K562 (cell line): Measurements from ENCODE around the gene ACKR3. TPM values are rescaled to one million over a fixed set of nuclear protein-coding genes. Genes with fewer than 3 reads are reported as not detected.

Experiments used
- ATAC-seq: fragments of 200-7000 bp; cut with Tn5 transposase; 3 replicates; pipeline ENCODE4 v1.9.1; 2020; ENCODE audit warnings: moderate library complexity
- BruUV-seq: library from RNA; stranded (reverse); fragments of 400-500 nt; replicated peaks from 2 replicates; lab custom pipeline; 2021; lab: Mats Ljungman, UMichigan
- CTCF ChIA-PET: fragments of 300-600 bp; formaldehyde crosslinking; extraction: SDS; loops from one replicate; lab custom pipeline; 2021; ENCODE audit warnings: low intra/inter-chr PET ratio; lab: Yijun Ruan, JAX
- POLR2A ChIA-PET: fragments of 300-600, 350-650 bp; sonication (Branson Sonifier 250); formaldehyde crosslinking; extraction: SDS; loops from one replicate; lab custom pipeline; 2021; ENCODE audit warnings: antibody characterized with exemption, inconsistent platforms; lab: Yijun Ruan, JAX
- DNase-seq, 4 experiments: peaks; one replicate each; pipeline versions ENCODE4 v3.0.0 to v3.0.0-alpha.2; 2011 to 2018; ENCODE audit warnings: low spot score in 3 of 4, mixed read lengths in 3 of 4; ENCODE audit errors: extremely low read depth in 1 of 4
- FAIRE-seq: peaks from 2 replicates; lab custom pipeline; 2011; peaks lifted over from hg19 to GRCh38; lab: Jason Lieb, UNC
- H2AFZ ChIP-seq: 2 replicates; pipeline ENCODE4 v1.6.0; 2011; ENCODE audit warnings: low read depth, low read length, control low read depth, inconsistent platforms
- H3K27ac ChIP-seq: fragments of 200-600 bp; 3 replicates; pipeline ENCODE4 v1.8.0; 2011; ENCODE audit warnings: low read depth, mild to moderate bottlenecking, control low read depth, inconsistent platforms, low read length, moderate library complexity, mixed read lengths; ENCODE audit errors: extremely low read depth
- H3K27me3 ChIP-seq, 2 experiments: fragments of 300-600 bp in 1 of 2; 2 replicates in 1 of 2; 3 replicates in 1 of 2; pipeline versions ENCODE4 v1.6.0 to v1.8.0; 2011; ENCODE audit warnings: inconsistent platforms in 2 of 2, low read length in 2 of 2, mild to moderate bottlenecking in 1 of 2, mixed read lengths in 1 of 2, moderate library complexity in 1 of 2; ENCODE audit not compliant: control insufficient read depth in 2 of 2, insufficient read depth in 2 of 2
- H3K36me3 ChIP-seq: fragments of 300-600 bp; 3 replicates; pipeline ENCODE4 v1.8.0; 2011; ENCODE audit warnings: mild to moderate bottlenecking, low read length, inconsistent platforms; ENCODE audit not compliant: control insufficient read depth, insufficient read depth
- H3K4me1 ChIP-seq, 2 experiments: fragments of 200-600 bp in 1 of 2; replicated peaks in 1 of 2; 2 replicates in 1 of 2; 3 replicates in 1 of 2; pipeline versions ENCODE4 v1.5.1 to v1.8.0; 2011; ENCODE audit warnings: inconsistent platforms in 2 of 2, low read length in 2 of 2, mild to moderate bottlenecking in 1 of 2, mixed read lengths in 1 of 2, moderate library complexity in 1 of 2; ENCODE audit not compliant: control insufficient read depth in 2 of 2, insufficient read depth in 2 of 2
- H3K4me2 ChIP-seq: 2 replicates; pipeline ENCODE4 v1.6.1; 2011; ENCODE audit warnings: low read length, control low read depth, inconsistent platforms, mixed read lengths; ENCODE audit not compliant: insufficient read depth
- H3K4me3 ChIP-seq: fragments of 200-600 bp; sonication (generic), shearing (Covaris generic); 2 replicates; pipeline ENCODE4 v1.5.1; 2016; ENCODE audit warnings: control low read depth, inconsistent platforms
- H3K79me2 ChIP-seq: fragments of 200-600 bp; 3 replicates; pipeline ENCODE4 v1.8.0; 2011; ENCODE audit warnings: low read length, inconsistent platforms; ENCODE audit not compliant: control insufficient read depth, insufficient read depth
- H3K9ac ChIP-seq, 2 experiments: 2 replicates each; pipeline versions ENCODE4 v1.6.0 to v1.6.1; 2011; ENCODE audit warnings: low read depth in 2 of 2, low read length in 2 of 2, control low read depth in 1 of 2, inconsistent platforms in 1 of 2, mild to moderate bottlenecking in 1 of 2, mixed read lengths in 1 of 2; ENCODE audit not compliant: insufficient read depth in 1 of 2
- H3K9me1 ChIP-seq: one replicate; pipeline ENCODE4 v1.6.0; 2011; ENCODE audit warnings: inconsistent platforms, mild to moderate bottlenecking, low read length, moderate library complexity; ENCODE audit not compliant: control insufficient read depth, insufficient read depth
- H3K9me3 ChIP-seq: replicated peaks from 2 replicates; pipeline ENCODE4 v1.5.1; 2011; ENCODE audit warnings: low read depth, low read length, inconsistent platforms; ENCODE audit not compliant: control insufficient read depth, insufficient read depth
- H4K20me1 ChIP-seq: replicated peaks from 2 replicates; pipeline ENCODE4 v1.6.1; 2011; ENCODE audit warnings: low read length, inconsistent platforms, mixed read lengths; ENCODE audit not compliant: control insufficient read depth, insufficient read depth
- CEBPG ChIP-seq, 3 experiments: fragments of 200-800 bp in 1 of 3; sonication (Bioruptor generic) in 1 of 3; sonication (generic) in 1 of 3; formaldehyde crosslinking in 1 of 3; IDR thresholded peaks in 2 of 3; conservative IDR thresholded peaks in 1 of 3; 2 replicates each; pipeline versions ENCODE4 v1.6.1 to v1.8.0; 2016 to 2022; ENCODE audit warnings: missing compliant biosample characterization in 2 of 3, missing genetic modification characterization in 2 of 3, mild to moderate bottlenecking in 1 of 3, missing genetic modification reagents in 1 of 3
- NFYB ChIP-seq: IDR thresholded peaks from 2 replicates; pipeline ENCODE4 v1.6.1; 2011; ENCODE audit warnings: mild to moderate bottlenecking, moderate library complexity; ENCODE audit not compliant: insufficient read length; ENCODE audit errors: extremely low read depth
- SMARCA4 ChIP-seq: fragments of 450-650 bp; IDR thresholded peaks from 2 replicates; pipeline ENCODE4 v1.6.1; 2016
- WGBS: fragments of 100-300 bp; shearing (Covaris generic); methylation state at CpG from one replicate; pipeline ENCODE4 v1.1.6; 2016; ENCODE audit warnings: low coverage, mixed read lengths; ENCODE audit not compliant: insufficient coverage; ENCODE audit errors: missing lambda C conversion rate; 5-methylcytosine and 5-hydroxymethylcytosine counted together
- in situ Hi-C: fragments of 300-500 bp; cut with MboI; formaldehyde crosslinking; loops from 4 replicates; pipeline ENCODE4 v1.15.0; 2018; ENCODE audit warnings: inconsistent platforms, mixed read lengths
- intact Hi-C: fragments of 100-400 bp; cut with micrococcal nuclease; formaldehyde crosslinking; loops from 2 replicates; pipeline ENCODE4 v1.14.2; 2022
- polyA plus RNA-seq, 8 experiments: library from polyadenylated mRNA; depleted of rRNA in 4 of 8; stranded (reverse) in 5 of 8; unstranded in 3 of 8; fragments of >200 nt; fragmentation: Nextera tagmentation in 2 of 8; fragmentation: Illumina TruSeq in 1 of 8; extraction: Ambion mirVana in 2 of 8; extraction: Trizol in 1 of 8; gene quantifications; 2 replicates each; pipeline versions ENCODE4 v1.2.1 to v1.2.3, GENCODE V29; 2011 to 2014; ENCODE audit warnings: inconsistent platforms in 1 of 8, missing spikeins in 1 of 8
- total RNA-seq, 7 experiments: library from RNA; depleted of rRNA in 6 of 7; stranded (reverse); fragments of >200 nt in 6 of 7; fragmentation: Illumina TruSeq in 2 of 7; extraction: Trizol in 2 of 7; gene quantifications; 2 replicates each; pipeline versions ENCODE4 v1.2.1 to v1.2.3, GENCODE V29; 2011 to 2021; ENCODE audit warnings: low replicate concordance in 1 of 7
- TF ChIP-seq, protein P1 (sequence below): fragments of 250-450 bp; sonication (Bioruptor Pico); IDR thresholded peaks from 2 replicates; pipeline ENCODE4 v1.5.0; 2020; ENCODE audit warnings: mild to moderate bottlenecking, borderline replicate concordance

Gene ACKR3
- total and polyA plus RNA-seq, 9 of the 15 experiments (the other 6 are each of a cell fraction or from before 2014, with no cell fraction given): 0.07 TPM; not detected in 8

DNA sequence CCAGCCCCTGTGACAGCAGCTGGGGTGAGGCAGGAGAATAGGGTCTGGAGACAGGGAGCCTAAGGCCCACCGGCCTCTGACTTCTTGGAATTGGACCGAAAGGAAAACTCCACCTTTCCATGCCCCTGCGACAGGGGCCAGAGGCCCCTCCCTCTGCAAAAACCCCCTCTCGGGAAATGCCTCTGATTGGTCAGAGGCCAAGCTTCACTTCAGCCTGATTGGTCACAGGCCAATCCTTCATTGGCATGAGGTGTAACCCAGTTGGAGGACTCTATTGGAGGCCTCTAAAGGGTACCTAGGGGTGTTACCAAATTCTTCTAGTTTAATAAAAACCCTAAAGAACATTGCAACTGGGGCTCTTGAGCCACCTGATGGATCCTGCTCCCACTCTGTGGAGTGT, 5.7 kb upstream of the ACKR3 start:
- in situ Hi-C loops (no loop called here), intact Hi-C loops (no loop called here)
- no peaks in the 10 kb centered on the region for H3K9me1 ChIP-seq
- H3K4me2 ChIP-seq: no peak overlapping the region
- no peaks in the 10 kb centered on the region for H3K4me1 ChIP-seq
- TF ChIP-seq NFYB: peak; percentile 7
- TF ChIP-seq, protein P1, sequence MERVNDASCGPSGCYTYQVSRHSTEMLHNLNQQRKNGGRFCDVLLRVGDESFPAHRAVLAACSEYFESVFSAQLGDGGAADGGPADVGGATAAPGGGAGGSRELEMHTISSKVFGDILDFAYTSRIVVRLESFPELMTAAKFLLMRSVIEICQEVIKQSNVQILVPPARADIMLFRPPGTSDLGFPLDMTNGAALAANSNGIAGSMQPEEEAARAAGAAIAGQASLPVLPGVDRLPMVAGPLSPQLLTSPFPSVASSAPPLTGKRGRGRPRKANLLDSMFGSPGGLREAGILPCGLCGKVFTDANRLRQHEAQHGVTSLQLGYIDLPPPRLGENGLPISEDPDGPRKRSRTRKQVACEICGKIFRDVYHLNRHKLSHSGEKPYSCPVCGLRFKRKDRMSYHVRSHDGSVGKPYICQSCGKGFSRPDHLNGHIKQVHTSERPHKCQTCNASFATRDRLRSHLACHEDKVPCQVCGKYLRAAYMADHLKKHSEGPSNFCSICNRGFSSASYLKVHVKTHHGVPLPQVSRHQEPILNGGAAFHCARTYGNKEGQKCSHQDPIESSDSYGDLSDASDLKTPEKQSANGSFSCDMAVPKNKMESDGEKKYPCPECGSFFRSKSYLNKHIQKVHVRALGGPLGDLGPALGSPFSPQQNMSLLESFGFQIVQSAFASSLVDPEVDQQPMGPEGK: no peak
- ATAC-seq: no peak
- no peak overlapping the region for H2AFZ ChIP-seq
- DNase-seq: no peak
- H3K27me3 ChIP-seq: peaks cover 0 to 12% of the 10 kb centered on the region in 2 experiments; a peak in 3 of 5 replicates
- ChIA-PET CTCF (no interaction called here), POLR2A (no interaction called here)
- no peaks in the 10 kb centered on the region for H3K36me3 ChIP-seq
- no peaks in the 10 kb centered on the region for H4K20me1 ChIP-seq
- H3K4me3 ChIP-seq: no peak overlapping the region
- FAIRE-seq: no peak
- no TSS peak for BruUV-seq
- WGBS: 0% methylated on average over 2 of the region's 4 CpGs
- no peak overlapping the region for H3K27ac ChIP-seq
- no peak overlapping the region for H3K9ac ChIP-seq
- no peaks in the 10 kb centered on the region for H3K79me2 ChIP-seq
- H3K9me3 ChIP-seq: no peaks in the 10 kb centered on the region

DNA sequence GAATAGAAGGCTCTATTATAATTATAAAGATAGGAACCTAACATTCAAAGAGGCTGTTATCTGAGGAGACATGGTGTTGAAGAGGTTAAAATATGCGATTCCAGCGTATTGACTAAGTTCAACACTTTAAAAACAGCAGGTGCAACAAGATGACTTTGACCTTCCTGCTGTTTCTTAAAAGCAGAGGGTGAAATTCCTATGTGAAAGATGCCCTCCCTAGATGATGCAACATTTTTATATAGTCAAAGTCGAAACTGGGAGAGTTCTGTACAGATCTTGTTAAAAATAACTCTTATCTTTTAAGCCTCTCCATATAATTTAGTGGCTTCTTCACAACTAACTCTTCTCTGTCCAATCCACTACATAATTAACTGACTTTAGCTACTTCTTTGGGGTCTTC, 4.4 kb upstream of the ACKR3 start:
- Histone ChIP-seq H3K9me3 (no peaks in the 10 kb centered on the region), H4K20me1 (no peaks in the 10 kb centered on the region; the same call in 1 of the 2 replicates), H3K4me3 (no peak overlapping the region), H3K4me2 (no peak overlapping the region), H3K4me1 (no peaks in the 10 kb centered on the region), H3K9me1 (no peaks in the 10 kb centered on the region), H3K9ac (no peak overlapping the region), H2AFZ (no peak overlapping the region), H3K79me2 (no peaks in the 10 kb centered on the region), H3K27me3 (peaks cover 0 to 18% of the 10 kb centered on the region in 2 experiments; a peak in 3 of 5 replicates), H3K36me3 (no peaks in the 10 kb centered on the region), H3K27ac (no peak overlapping the region)
- DNase-seq (no peak), ATAC-seq (no peak), FAIRE-seq (no peak)
- 0% methylated on average over 2 of the region's 3 CpGs for WGBS
- no peak for TF ChIP-seq SMARCA4
- no peak for TF ChIP-seq CEBPG (CRISPR knock-in tag; IDR thresholded peaks at IDR 0.05)
- 0 out of 4 replicates have a peak, but pooled peaks of 1 of the 2 experiments have one; percentile 8 for TF ChIP-seq CEBPG (tag; conservative IDR thresholded peaks at IDR 0.05 in 1 of 2, IDR thresholded peaks at IDR 0.05 in 1 of 2)
- POLR2A ChIA-PET: no interaction called here
- intact Hi-C loops (no loop called here), in situ Hi-C loops (no loop called here)
- CTCF ChIA-PET: no interaction called here
- BruUV-seq: no TSS peak
